SK-N-SH treated with all-trans-retinoic acid at 6 μM for 48 hours (cell line): ENCODE measurements around the gene CCDC77.

Experiments
- BACH2 ChIP-seq: fragments of 250-450 bp; sonication (Bioruptor Pico); IDR thresholded peaks from 2 replicates; pipeline ENCODE4 v1.9.0; 2021; ENCODE audit warnings: mild to moderate bottlenecking, borderline replicate concordance
- GLIS3 ChIP-seq: fragments of 250-450 bp; sonication (Bioruptor Pico); IDR thresholded peaks from 2 replicates; pipeline ENCODE4 v1.5.0; 2020; ENCODE audit warnings: mild to moderate bottlenecking, moderate library complexity
- RARB ChIP-seq: fragments of 250-450 bp; sonication (Bioruptor Pico); IDR thresholded peaks from 2 replicates; pipeline ENCODE4 v1.8.0; 2021; ENCODE audit warnings: mild to moderate bottlenecking, moderate library complexity
- SNAI2 ChIP-seq: fragments of 250-450 bp; sonication (Bioruptor Pico); IDR thresholded peaks from 2 replicates; pipeline ENCODE4 v1.5.0; 2020; ENCODE audit warnings: mild to moderate bottlenecking, moderate library complexity
- TOX ChIP-seq: fragments of 250-450 bp; sonication (Bioruptor Pico); IDR thresholded peaks from 2 replicates; pipeline ENCODE4 v1.8.0; 2021; ENCODE audit warnings: mild to moderate bottlenecking, moderate library complexity, borderline replicate concordance
- ZFP3 ChIP-seq: fragments of 250-450 bp; sonication (Bioruptor Pico); IDR thresholded peaks from 2 replicates; pipeline ENCODE4 v1.5.0; 2020; ENCODE audit warnings: mild to moderate bottlenecking, moderate library complexity
- ZFP30 ChIP-seq: fragments of 450-650 bp; formaldehyde crosslinking; IDR thresholded peaks from 2 replicates; pipeline ENCODE4 v1.5.0; 2022; ENCODE audit warnings: mild to moderate bottlenecking, moderate library complexity
- ZNF70 ChIP-seq: fragments of 450-650 bp; formaldehyde crosslinking; IDR thresholded peaks from 2 replicates; pipeline ENCODE4 v1.5.0; 2020; ENCODE audit warnings: mild to moderate bottlenecking, moderate library complexity
- ZNF8 ChIP-seq: fragments of 450-650 bp; formaldehyde crosslinking; IDR thresholded peaks from 2 replicates; pipeline ENCODE4 v1.5.0; 2020; ENCODE audit warnings: mild to moderate bottlenecking, moderate library complexity
- TF ChIP-seq, protein P1 (sequence below): fragments of 250-450 bp; sonication (Bioruptor Pico); IDR thresholded peaks from 2 replicates; pipeline ENCODE4 v1.8.0; 2020; ENCODE audit warnings: mild to moderate bottlenecking, moderate library complexity, borderline replicate concordance
- TF ChIP-seq, protein P2 (sequence below): fragments of 250-450 bp; sonication (Bioruptor Pico); IDR thresholded peaks from 2 replicates; pipeline ENCODE4 v1.5.1; 2020; ENCODE audit warnings: low read depth, mild to moderate bottlenecking, moderate library complexity
- TF ChIP-seq, protein P3 (sequence below): fragments of 250-450 bp; sonication (Bioruptor Pico); IDR thresholded peaks from 2 replicates; pipeline ENCODE4 v1.5.0; 2020; ENCODE audit warnings: mild to moderate bottlenecking, moderate library complexity
- TF ChIP-seq, protein P4 (sequence below): fragments of 250-450 bp; sonication (Bioruptor Pico); IDR thresholded peaks from 2 replicates; pipeline ENCODE4 v1.8.0; 2021; ENCODE audit warnings: low read depth, mild to moderate bottlenecking, moderate library complexity, borderline replicate concordance
- TF ChIP-seq, protein P5 (sequence below): fragments of 250-450 bp; sonication (Bioruptor Pico); IDR thresholded peaks from 2 replicates; pipeline ENCODE4 v1.5.1; 2021; ENCODE audit warnings: mild to moderate bottlenecking, moderate library complexity

DNA sequence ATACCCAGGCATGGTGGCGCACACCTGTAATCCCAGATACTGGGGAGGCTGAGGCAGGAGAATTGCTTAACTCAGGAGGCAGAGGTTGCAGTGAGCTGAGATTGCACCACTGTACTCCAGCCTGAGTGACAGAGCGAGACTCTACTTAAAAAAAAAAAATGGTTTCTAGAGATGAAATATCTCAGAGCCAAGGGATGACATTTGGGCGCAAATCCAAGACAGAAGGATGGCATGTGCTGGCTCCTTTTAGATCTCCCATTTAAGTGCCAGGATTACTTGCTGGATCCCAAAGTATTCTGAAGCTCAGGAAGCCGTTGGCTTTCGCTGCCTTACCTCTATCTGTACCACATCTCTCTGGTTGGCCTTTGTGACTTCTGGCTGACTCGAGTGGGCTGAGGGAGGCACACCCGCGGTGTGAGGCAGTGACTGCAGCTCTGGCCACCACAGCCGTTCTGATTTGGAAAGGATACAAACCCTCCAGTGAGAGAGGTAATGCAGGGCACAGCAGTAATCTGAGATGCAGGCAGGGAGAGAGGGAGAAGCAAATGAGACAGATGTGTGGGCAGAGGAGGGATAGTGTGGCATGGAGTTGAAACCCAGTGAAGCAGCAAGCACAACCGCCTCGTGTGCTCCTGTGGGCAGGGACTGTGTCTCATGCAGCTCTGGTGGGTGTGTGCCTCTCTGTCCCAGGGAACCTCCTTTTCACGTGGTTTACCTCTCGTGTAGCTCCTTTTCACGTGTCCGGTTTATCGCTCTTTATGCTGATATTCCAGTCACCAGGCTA is 63.2 kb downstream of the CCDC77 start:
- no peak for TF ChIP-seq ZFP30 (CRISPR knock-in tag)
- TF ChIP-seq RARB (CRISPR knock-in tag): no peak
- TF ChIP-seq, protein P1, sequence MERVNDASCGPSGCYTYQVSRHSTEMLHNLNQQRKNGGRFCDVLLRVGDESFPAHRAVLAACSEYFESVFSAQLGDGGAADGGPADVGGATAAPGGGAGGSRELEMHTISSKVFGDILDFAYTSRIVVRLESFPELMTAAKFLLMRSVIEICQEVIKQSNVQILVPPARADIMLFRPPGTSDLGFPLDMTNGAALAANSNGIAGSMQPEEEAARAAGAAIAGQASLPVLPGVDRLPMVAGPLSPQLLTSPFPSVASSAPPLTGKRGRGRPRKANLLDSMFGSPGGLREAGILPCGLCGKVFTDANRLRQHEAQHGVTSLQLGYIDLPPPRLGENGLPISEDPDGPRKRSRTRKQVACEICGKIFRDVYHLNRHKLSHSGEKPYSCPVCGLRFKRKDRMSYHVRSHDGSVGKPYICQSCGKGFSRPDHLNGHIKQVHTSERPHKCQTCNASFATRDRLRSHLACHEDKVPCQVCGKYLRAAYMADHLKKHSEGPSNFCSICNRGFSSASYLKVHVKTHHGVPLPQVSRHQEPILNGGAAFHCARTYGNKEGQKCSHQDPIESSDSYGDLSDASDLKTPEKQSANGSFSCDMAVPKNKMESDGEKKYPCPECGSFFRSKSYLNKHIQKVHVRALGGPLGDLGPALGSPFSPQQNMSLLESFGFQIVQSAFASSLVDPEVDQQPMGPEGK: no peak
- TF ChIP-seq ZNF70 (CRISPR knock-in tag): no peak
- no peak for TF ChIP-seq BACH2 (CRISPR knock-in tag)
- TF ChIP-seq SNAI2 (CRISPR knock-in tag): no peak
- TF ChIP-seq TOX (CRISPR knock-in tag): no peak
- TF ChIP-seq, protein P2, sequence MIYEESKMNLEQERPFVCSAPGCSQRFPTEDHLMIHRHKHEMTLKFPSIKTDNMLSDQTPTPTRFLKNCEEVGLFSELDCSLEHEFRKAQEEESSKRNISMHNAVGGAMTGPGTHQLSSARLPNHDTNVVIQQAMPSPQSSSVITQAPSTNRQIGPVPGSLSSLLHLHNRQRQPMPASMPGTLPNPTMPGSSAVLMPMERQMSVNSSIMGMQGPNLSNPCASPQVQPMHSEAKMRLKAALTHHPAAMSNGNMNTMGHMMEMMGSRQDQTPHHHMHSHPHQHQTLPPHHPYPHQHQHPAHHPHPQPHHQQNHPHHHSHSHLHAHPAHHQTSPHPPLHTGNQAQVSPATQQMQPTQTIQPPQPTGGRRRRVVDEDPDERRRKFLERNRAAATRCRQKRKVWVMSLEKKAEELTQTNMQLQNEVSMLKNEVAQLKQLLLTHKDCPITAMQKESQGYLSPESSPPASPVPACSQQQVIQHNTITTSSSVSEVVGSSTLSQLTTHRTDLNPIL (CRISPR knock-in tag): no peak
- TF ChIP-seq, protein P3, sequence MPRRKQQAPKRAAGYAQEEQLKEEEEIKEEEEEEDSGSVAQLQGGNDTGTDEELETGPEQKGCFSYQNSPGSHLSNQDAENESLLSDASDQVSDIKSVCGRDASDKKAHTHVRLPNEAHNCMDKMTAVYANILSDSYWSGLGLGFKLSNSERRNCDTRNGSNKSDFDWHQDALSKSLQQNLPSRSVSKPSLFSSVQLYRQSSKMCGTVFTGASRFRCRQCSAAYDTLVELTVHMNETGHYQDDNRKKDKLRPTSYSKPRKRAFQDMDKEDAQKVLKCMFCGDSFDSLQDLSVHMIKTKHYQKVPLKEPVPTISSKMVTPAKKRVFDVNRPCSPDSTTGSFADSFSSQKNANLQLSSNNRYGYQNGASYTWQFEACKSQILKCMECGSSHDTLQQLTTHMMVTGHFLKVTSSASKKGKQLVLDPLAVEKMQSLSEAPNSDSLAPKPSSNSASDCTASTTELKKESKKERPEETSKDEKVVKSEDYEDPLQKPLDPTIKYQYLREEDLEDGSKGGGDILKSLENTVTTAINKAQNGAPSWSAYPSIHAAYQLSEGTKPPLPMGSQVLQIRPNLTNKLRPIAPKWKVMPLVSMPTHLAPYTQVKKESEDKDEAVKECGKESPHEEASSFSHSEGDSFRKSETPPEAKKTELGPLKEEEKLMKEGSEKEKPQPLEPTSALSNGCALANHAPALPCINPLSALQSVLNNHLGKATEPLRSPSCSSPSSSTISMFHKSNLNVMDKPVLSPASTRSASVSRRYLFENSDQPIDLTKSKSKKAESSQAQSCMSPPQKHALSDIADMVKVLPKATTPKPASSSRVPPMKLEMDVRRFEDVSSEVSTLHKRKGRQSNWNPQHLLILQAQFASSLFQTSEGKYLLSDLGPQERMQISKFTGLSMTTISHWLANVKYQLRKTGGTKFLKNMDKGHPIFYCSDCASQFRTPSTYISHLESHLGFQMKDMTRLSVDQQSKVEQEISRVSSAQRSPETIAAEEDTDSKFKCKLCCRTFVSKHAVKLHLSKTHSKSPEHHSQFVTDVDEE (CRISPR knock-in tag): no peak
- TF ChIP-seq ZFP3 (CRISPR knock-in tag): no peak
- TF ChIP-seq ZNF8 (CRISPR knock-in tag): no peak
- TF ChIP-seq, protein P4, sequence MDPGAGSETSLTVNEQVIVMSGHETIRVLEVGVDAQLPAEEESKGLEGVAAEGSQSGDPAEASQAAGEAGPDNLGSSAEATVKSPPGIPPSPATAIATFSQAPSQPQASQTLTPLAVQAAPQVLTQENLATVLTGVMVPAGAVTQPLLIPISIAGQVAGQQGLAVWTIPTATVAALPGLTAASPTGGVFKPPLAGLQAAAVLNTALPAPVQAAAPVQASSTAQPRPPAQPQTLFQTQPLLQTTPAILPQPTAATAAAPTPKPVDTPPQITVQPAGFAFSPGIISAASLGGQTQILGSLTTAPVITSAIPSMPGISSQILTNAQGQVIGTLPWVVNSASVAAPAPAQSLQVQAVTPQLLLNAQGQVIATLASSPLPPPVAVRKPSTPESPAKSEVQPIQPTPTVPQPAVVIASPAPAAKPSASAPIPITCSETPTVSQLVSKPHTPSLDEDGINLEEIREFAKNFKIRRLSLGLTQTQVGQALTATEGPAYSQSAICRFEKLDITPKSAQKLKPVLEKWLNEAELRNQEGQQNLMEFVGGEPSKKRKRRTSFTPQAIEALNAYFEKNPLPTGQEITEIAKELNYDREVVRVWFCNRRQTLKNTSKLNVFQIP (CRISPR knock-in tag): no peak
- TF ChIP-seq, protein P5, sequence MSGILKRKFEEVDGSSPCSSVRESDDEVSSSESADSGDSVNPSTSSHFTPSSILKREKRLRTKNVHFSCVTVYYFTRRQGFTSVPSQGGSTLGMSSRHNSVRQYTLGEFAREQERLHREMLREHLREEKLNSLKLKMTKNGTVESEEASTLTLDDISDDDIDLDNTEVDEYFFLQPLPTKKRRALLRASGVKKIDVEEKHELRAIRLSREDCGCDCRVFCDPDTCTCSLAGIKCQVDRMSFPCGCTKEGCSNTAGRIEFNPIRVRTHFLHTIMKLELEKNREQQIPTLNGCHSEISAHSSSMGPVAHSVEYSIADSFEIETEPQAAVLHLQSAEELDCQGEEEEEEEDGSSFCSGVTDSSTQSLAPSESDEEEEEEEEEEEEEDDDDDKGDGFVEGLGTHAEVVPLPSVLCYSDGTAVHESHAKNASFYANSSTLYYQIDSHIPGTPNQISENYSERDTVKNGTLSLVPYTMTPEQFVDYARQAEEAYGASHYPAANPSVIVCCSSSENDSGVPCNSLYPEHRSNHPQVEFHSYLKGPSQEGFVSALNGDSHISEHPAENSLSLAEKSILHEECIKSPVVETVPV (CRISPR knock-in tag): no peak
- TF ChIP-seq GLIS3: no peak
